ENCODE results near the gene GAREM1.

DNA sequence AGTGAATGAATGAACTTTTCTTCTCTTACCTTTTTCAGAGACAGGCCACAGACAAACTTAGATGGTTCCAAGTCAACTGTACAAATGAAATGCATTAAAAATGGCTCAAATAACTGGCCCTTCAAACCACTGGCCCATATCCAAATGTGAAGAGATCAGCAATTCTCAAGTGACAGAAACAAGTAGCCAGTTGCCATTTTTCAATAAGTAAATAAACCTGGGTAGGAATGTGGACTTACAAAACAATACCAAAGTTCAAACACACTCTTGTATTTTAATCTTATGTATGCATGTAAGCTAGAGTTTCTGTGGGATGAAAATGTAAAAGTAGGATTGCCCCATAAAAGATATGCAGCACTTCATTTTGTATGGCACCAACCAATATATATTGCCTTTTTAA, 151.6 kb downstream of the GAREM1 start:
- TF ChIP-seq, protein P1, sequence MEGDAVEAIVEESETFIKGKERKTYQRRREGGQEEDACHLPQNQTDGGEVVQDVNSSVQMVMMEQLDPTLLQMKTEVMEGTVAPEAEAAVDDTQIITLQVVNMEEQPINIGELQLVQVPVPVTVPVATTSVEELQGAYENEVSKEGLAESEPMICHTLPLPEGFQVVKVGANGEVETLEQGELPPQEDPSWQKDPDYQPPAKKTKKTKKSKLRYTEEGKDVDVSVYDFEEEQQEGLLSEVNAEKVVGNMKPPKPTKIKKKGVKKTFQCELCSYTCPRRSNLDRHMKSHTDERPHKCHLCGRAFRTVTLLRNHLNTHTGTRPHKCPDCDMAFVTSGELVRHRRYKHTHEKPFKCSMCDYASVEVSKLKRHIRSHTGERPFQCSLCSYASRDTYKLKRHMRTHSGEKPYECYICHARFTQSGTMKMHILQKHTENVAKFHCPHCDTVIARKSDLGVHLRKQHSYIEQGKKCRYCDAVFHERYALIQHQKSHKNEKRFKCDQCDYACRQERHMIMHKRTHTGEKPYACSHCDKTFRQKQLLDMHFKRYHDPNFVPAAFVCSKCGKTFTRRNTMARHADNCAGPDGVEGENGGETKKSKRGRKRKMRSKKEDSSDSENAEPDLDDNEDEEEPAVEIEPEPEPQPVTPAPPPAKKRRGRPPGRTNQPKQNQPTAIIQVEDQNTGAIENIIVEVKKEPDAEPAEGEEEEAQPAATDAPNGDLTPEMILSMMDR (IDR thresholded peaks at IDR 0.05; ENCODE audit: poor library complexity) = no peak
- TF ChIP-seq EZH2phosphoT487 (IDR thresholded peaks at IDR 0.05; ENCODE audit: low read depth, severe bottlenecking, unreplicated experiment) = no peak
- no peak for TF ChIP-seq EZH2 (IDR thresholded peaks at IDR 0.05; ENCODE audit: borderline replicate concordance)
